Brain pericyte (primary cell): Measurements from ENCODE around the gene FSIP2.
"Not testable (repeated sequence)": the region's sequence is repeated elsewhere in the genome, so short reads cannot be mapped to it uniquely, and the experiment has no call there.

Experiments used
- DNase-seq: peaks from one replicate; pipeline ENCODE4 v3.0.0-alpha.2; 2012; ENCODE audit warnings: low read depth, low spot score

Gene FSIP2

DNA sequence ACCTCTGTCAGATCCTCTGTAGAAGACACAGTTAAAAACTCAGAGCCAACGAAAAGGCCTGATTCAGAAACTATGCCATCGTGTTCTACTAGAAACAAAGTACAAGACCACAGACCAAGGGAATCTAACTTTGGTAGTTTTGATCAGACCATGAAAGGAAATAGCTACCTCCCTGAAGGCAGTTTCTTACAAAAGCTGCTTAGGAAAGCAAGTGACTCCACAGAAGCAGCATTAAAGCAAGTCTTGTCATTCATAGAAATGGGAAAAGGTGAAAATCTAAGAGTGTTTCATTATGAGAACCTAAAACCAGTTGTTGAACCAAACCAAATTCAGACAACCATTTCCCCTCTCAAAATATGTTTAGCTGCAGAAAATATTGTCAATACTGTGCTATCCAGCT, 58.2 kb downstream of the FSIP2 start:
- DNase-seq, result no peak

GRCh38 chr2:185802926-185803325, 64.3 kb downstream of the FSIP2 start:
- no peak for DNase-seq

GRCh38 chr2:185806783-185807182, 68.2 kb downstream of the FSIP2 start:
- no peak for DNase-seq

DNA sequence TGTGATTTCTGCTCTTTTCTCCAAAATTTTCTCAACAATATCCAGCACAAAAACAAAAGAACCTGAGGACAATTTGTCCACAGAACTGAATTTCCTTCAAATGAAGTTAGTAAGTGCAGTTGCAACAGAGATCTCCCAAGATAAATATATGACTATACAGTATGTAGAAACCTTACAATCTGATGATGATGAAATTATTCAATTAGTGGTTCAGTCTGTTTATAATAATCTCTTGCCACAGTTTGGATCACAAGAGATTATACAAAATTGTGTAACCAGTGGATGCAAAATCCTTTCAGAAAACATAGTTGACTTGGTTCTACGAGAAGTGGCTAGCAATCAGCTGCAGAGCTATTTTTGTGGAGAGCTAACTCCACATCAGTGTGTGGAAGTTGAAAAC, 68.7 kb downstream of the FSIP2 start:
- DNase-seq, result no peak

DNA sequence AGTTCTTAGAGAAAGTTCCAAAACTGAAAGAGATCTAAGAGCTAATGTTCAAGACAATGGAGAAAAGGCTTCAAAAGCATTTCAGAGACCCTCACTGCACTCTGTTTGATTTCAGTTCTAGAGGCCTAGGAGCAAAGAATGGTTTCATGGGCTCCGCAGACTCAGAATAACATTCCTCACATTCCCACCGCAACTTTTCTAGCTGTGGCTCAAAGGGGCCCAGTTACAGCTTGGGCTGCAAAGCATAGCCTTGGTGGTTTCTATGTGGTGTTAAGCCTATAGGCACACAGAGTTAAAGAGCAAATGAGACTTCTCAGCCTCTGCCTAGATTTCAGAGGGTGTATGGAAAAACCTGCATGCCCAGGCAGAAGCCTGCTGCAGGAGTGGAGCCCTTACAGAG, 73.0 kb downstream of the FSIP2 start:
- DNase-seq, result no peak

DNA sequence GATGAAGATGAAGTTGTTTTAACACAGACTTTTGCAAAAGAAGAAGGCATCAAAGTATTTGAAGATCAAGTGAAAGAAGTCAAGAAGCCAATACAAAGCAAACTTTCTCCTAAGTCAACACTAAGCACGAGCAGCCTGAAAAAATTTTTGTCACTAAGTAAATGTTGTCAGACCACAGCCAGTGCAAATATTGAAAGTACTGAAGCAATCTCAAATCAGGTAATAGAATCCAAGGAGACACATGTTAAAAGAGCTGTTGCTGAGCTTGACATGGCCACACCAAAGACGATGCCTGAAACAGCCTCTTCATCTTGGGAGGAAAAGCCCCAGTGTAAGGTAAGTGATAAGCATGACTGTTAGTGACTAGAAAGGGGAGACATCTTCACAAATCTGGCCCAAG, 75.1 kb downstream of the FSIP2 start:
- DNase-seq, result no peak

DNA sequence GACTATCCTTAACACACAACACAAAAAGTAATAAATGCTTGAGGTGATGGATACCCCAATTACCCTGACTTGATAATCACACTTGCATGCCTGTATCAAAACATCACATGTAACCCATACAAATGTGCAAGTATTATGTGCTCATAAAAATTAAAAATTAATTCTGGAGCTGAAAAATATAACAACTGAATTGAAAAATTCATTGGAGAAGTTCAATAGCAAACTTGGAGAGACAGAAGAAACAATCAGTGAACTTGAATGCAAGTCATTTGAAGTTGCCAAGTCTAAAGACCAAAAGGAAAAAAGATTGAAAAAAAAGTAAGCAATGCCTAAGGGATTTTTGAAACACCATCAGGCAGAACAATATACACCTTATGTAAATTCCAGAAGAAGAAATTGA, 79.4 kb downstream of the FSIP2 start:
- no peak for DNase-seq

GRCh38 chr2:185821467-185821866, 82.9 kb downstream of the FSIP2 start:
- DNase-seq, result no peak

- no peak for DNase-seq
Observed at GRCh38 chr2:185823773-185824172, 85.2 kb downstream of the FSIP2 start.

DNA sequence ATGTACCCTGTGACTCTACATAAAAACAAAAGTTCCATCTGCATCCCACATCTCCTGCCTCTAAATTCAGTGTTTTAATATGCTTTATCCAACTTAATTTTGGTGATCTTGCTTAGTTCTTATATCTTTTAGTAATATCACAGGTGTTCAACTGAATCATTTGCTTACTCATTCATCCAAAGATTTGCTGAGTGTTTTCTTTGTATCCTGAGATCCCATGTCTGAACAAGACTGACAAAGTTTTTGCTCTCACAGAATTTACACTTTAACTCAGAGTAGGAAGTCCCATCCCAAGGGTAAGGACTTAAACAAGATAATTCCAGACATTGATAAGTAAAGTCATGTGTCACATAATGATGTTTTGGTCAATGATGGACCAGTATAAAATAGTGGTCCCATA, 87.0 kb downstream of the FSIP2 start:
- DNase-seq, result no peak

DNA sequence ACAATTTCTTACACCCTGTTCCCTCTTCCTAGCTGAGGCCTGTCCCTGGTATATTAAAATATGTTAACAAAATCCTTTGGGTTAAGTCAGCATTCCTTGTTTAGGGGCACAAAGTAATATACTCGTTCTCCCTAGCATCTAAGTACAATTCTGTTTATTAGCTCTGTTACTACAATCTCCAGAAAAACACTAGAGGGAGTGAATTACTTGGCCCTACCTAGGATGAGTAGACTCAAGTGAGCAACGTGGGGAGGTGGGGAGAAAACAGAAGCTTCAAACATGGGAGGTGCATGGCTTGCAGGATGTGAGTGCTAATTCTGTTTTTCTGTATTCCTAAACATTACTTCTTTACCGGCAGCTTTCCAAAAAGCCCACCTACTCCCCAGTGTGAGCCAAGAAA, 89.7 kb downstream of the FSIP2 start:
- DNase-seq, result no peak

DNA sequence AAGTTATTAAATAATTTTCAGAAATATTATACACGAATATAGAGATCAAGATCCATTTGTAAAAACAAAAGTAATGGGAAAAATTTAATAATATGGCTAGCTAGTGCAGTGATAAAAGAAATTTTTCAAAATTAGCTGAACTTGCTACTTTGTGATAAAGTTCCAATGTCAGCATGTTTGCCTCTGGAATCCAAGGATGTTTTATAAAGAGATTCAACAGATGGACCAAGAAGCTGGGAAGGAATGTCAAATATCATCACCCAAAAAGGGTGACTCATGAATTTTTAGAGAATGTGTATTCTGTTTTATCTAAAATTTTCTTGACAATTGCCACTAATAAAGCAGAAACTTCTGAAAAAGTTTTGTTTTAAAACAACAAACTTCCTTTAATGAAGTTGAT, 95.3 kb downstream of the FSIP2 start:
- no peak for DNase-seq

- DNase-seq, result no peak
Observed at GRCh38 chr2:185835974-185836373, 97.4 kb downstream of the FSIP2 start.

- DNase-seq, result no peak
Observed at GRCh38 chr2:185854885-185855284, 116.3 kb downstream of the FSIP2 start.

GRCh38 chr2:185857691-185858090, 119.1 kb downstream of the FSIP2 start:
- DNase-seq, result no peak

DNA sequence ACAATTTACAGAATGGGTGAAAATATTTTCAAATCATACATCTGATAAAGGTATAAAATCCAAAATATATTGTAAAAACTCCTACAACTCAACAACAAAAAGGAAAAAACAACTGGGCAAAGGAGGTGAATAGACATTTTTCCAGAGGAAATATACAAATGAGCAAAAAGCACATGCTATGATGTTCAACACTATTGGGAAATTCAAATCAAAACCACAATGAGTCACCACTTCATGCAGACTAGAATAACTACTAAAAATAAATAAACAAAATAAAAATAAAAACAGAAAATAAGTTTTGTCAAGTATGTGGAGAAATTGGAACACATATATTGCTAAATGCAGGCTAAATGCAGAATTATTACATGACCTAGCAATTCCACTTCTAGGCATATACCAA, 120.9 kb downstream of the FSIP2 start:
- no peak for DNase-seq

GRCh38 chr2:185860321-185860720, 121.7 kb downstream of the FSIP2 start:
- DNase-seq, result no peak

GRCh38 chr2:185862657-185863398, 124.2 kb downstream of the FSIP2 start:
- DNase-seq, result no peak

- DNase-seq, result not testable (repeated sequence)
Observed at GRCh38 chr2:185864468-185865260, 126.1 kb downstream of the FSIP2 start.

DNA sequence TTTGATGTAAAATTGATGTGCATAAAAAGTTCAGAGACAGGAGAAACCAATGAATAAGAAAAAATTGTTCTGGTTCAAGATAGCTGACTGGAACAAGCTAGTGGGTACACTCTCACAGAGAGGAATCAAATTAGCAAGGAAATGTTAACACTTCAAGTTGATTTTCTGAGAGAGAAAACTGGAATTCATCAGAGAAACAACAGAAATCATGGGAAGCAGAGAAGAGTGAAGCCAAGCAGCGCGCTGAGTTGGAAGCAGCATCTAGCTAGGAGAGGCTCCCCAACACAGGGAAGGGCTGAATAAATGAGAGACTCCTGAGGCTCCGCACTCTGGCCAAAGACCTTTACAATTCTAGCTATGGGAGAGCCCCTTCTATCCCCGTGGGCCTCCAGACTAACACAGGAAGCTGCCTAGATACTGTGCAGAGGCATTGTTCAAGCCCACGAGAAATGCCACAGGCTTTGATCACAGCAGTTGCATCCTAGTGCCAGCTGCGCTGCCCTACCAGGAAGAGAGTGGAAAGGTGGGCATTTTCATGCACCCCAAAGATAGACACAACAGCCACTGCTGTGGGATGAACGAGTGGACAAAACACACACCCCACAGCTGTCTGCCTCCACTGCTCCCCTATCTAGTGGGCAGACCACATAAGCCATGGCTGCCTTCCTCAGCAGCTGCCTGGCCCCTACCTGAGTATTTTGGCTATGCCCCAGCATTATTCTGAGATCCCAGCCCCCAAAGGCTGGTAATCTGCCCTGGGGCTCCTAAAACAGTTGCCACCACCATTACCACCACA, 136.7 kb downstream of the FSIP2 start:
- DNase-seq, result no peak

DNA sequence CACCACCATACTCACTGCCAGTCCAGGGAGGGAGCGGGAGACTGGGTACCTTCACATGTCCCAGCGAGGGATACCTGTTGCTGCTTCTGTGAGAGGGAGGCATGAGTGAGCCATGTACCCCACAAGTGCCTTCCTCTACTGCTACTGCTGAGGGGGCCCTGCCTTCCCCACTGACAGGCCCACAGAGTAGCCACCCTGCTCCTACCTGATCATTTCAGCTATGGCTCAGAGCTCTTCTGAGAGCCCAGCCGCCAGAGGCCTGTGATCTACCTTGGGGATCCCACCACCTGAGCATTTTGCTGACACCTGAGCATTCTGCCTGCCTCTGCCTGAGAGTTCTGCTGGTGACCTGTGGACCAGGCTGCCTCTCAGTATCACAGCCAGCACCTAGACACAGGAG, 137.6 kb downstream of the FSIP2 start:
- DNase-seq, result no peak

GRCh38 chr2:185880396-185880795, 141.8 kb downstream of the FSIP2 start:
- no peak for DNase-seq
